WTC11 (cell line): ENCODE data around the gene LEFTY1. TPM values are rescaled to one million over a fixed set of nuclear protein-coding genes. Genes with fewer than 3 reads are reported as not detected.
A peak's percentile ranks its signal among the peaks of the same experiment; 100 is the strongest.

ENCODE experiments used
- ATAC-seq: fragments of 200-7000 bp; cut with Tn5 transposase; 2 replicates; pipeline ENCODE4 v1.10.0; 2021; ENCODE audit warnings: mild to moderate bottlenecking, moderate library complexity
- Bru-seq: library from RNA; stranded (reverse); fragments of 400-500 nt; gene quantifications from one replicate; lab custom pipeline; 2021; lab: Mats Ljungman, UMichigan
- CTCF ChIA-PET: fragments of 300-600 bp; sonication (Branson Sonifier 250); formaldehyde crosslinking; loops from one replicate; lab custom pipeline; 2021; ENCODE audit warnings: antibody characterized with exemption; lab: Charles Lee
- POLR2A ChIA-PET: fragments of 350-600 bp; sonication (Branson Sonifier 250); formaldehyde crosslinking; loops from one replicate; lab custom pipeline; 2021; ENCODE audit warnings: antibody characterized with exemption; lab: Charles Lee
- DNase-seq: peaks from one replicate; pipeline ENCODE4 v3.0.0; 2021; ENCODE audit warnings: low spot score
- H3K27ac Mint-ChIP-seq: 2 replicates; pipeline ENCODE4 v1.8.0; 2021; ENCODE audit warnings: mixed read lengths
- H3K27me3 Mint-ChIP-seq: 2 replicates; pipeline ENCODE4 v1.8.0; 2021; ENCODE audit warnings: low read depth, mild to moderate bottlenecking, moderate library complexity, mixed read lengths
- H3K36me3 Mint-ChIP-seq: 2 replicates; pipeline ENCODE4 v1.8.0; 2021; ENCODE audit warnings: mixed read lengths
- H3K4me1 Mint-ChIP-seq: 2 replicates; pipeline ENCODE4 v1.8.0; 2022; ENCODE audit warnings: mixed read lengths
- H3K4me3 Mint-ChIP-seq: 2 replicates; pipeline ENCODE4 v1.8.0; 2021; ENCODE audit warnings: mild to moderate bottlenecking, moderate library complexity, mixed read lengths
- H3K9me3 Mint-ChIP-seq: 2 replicates; pipeline ENCODE4 v1.8.0; 2021; ENCODE audit warnings: mixed read lengths
- ELF4 ChIP-seq: sonication (generic); formaldehyde crosslinking; IDR thresholded peaks from 2 replicates; pipeline ENCODE4 v1.8.1; 2022; ENCODE audit warnings: low read depth, mild to moderate bottlenecking, moderate library complexity, missing genetic modification reagents
- ETV6 ChIP-seq: sonication (generic); formaldehyde crosslinking; IDR thresholded peaks from 2 replicates; pipeline ENCODE4 v1.8.1; 2022; ENCODE audit warnings: mild to moderate bottlenecking, missing genetic modification reagents
- GRHL2 ChIP-seq: fragments of 250-450 bp; sonication (Bioruptor Pico); IDR thresholded peaks from 2 replicates; pipeline ENCODE4 v1.8.0; 2022; ENCODE audit warnings: mild to moderate bottlenecking, moderate library complexity; ENCODE audit not compliant: insufficient replicate concordance, severe bottlenecking
- GTF2I ChIP-seq: fragments of 250-450 bp; sonication (Bioruptor Pico); conservative IDR thresholded peaks from 2 replicates; pipeline ENCODE4 v1.4.0; 2021; ENCODE audit warnings: mild to moderate bottlenecking
- JAZF1 ChIP-seq: fragments of 250-450 bp; sonication (Bioruptor Pico); IDR thresholded peaks from 2 replicates; pipeline ENCODE4 v1.9.0; 2021; ENCODE audit warnings: moderate library complexity, mild to moderate bottlenecking, inconsistent platforms
- KAT7 ChIP-seq: sonication (generic); formaldehyde crosslinking; IDR thresholded peaks from 2 replicates; pipeline ENCODE4 v1.8.1; 2023; ENCODE audit warnings: missing genetic modification reagents, mild to moderate bottlenecking, borderline replicate concordance
- NFATC4 ChIP-seq: fragments of 250-450 bp; sonication (Bioruptor Pico); IDR thresholded peaks from 2 replicates; pipeline ENCODE4 v1.9.0; 2021; ENCODE audit warnings: mild to moderate bottlenecking
- RORB ChIP-seq: fragments of 250-450 bp; sonication (Bioruptor Pico); IDR thresholded peaks from 2 replicates; pipeline ENCODE4 v1.9.0; 2021; ENCODE audit warnings: mild to moderate bottlenecking
- TP53 ChIP-seq: sonication (generic); formaldehyde crosslinking; IDR thresholded peaks from 2 replicates; pipeline ENCODE4 v1.8.1; 2023; ENCODE audit warnings: mild to moderate bottlenecking, missing genetic modification reagents
- ZBTB21 ChIP-seq: sonication (generic); formaldehyde crosslinking; IDR thresholded peaks from 2 replicates; pipeline ENCODE4 v1.8.1; 2023; ENCODE audit warnings: mild to moderate bottlenecking, missing genetic modification reagents, borderline replicate concordance
- long read RNA-seq, 3 experiments: library from RNA in 1 of 3; library from capped mRNA in 1 of 3; library from polyadenylated mRNA in 1 of 3; unstranded in 2 of 3; stranded (forward) in 1 of 3; transcript quantifications; one replicate each; pipeline ENCODE4 v2.0.0, GENCODE V29; 2021
- total RNA-seq: library from RNA; stranded (reverse); gene quantifications from 3 replicates; pipeline ENCODE4 v1.2.3, GENCODE V29; 2021
- TF ChIP-seq, protein P1 (sequence below): sonication (generic); formaldehyde crosslinking; IDR thresholded peaks from 2 replicates; pipeline ENCODE4 v1.8.1; 2022; ENCODE audit warnings: low read depth, missing genetic modification reagents, borderline replicate concordance
- TF ChIP-seq, protein P2 (sequence below): sonication (generic); formaldehyde crosslinking; conservative IDR thresholded peaks from 2 replicates; pipeline ENCODE4 v1.8.1; 2022; ENCODE audit warnings: mild to moderate bottlenecking, missing genetic modification reagents
- TF ChIP-seq, protein P3 (sequence below): sonication (generic); formaldehyde crosslinking; conservative IDR thresholded peaks from 2 replicates; pipeline ENCODE4 v1.8.1; 2023; ENCODE audit warnings: mild to moderate bottlenecking, low read depth, missing genetic modification reagents, moderate library complexity
- TF ChIP-seq, protein P4 (sequence below): sonication (generic); formaldehyde crosslinking; IDR thresholded peaks from 2 replicates; pipeline ENCODE4 v1.8.1; 2022; ENCODE audit warnings: mild to moderate bottlenecking, moderate library complexity, missing genetic modification reagents
- TF ChIP-seq, protein P5 (sequence below): sonication (generic); formaldehyde crosslinking; IDR thresholded peaks from 2 replicates; pipeline ENCODE4 v1.8.1; 2022; ENCODE audit warnings: mild to moderate bottlenecking, missing genetic modification reagents, moderate library complexity, borderline replicate concordance
- TF ChIP-seq, protein P6 (sequence below): sonication (generic); formaldehyde crosslinking; IDR thresholded peaks from 2 replicates; pipeline ENCODE4 v1.8.1; 2022; ENCODE audit warnings: low read depth, mild to moderate bottlenecking, moderate library complexity, missing genetic modification reagents, borderline replicate concordance
- TF ChIP-seq, protein P7 (sequence below): sonication (generic); formaldehyde crosslinking; IDR thresholded peaks from 2 replicates; pipeline ENCODE4 v1.8.0; 2022; ENCODE audit warnings: mild to moderate bottlenecking, missing genetic modification reagents

LEFTY1 gene, protein sequence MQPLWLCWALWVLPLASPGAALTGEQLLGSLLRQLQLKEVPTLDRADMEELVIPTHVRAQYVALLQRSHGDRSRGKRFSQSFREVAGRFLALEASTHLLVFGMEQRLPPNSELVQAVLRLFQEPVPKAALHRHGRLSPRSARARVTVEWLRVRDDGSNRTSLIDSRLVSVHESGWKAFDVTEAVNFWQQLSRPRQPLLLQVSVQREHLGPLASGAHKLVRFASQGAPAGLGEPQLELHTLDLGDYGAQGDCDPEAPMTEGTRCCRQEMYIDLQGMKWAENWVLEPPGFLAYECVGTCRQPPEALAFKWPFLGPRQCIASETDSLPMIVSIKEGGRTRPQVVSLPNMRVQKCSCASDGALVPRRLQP
- 47.0 to 52.9 TPM (median 49.0 TPM) in 3 replicates for total RNA-seq
- percentile 87 among the genes with signal in this experiment for Bru-seq, nascent RNA
- long read RNA-seq, experiment 1, transcript LEFTY1-201 (4 exons, 1,626 nt), result major isoform, 149 of 171 reads
- long read RNA-seq, experiment 1, partial matches to known transcripts, result 10 of 171 reads
- long read RNA-seq, experiment 1, other reads (novel, unspliced or antisense), result 12 of 171 reads
- long read RNA-seq, experiment 2, transcript LEFTY1-201 (4 exons, 1,626 nt), result major isoform, 48 of 64 reads
- long read RNA-seq, experiment 2, partial matches to known transcripts, result 14 of 64 reads
- long read RNA-seq, experiment 2, other reads (novel, unspliced or antisense), result 2 of 64 reads
- long read RNA-seq, experiment 3, partial matches to known transcripts, result 0 of 2 reads
- long read RNA-seq, experiment 3, other reads (novel, unspliced or antisense), result 2 of 2 reads

DNA sequence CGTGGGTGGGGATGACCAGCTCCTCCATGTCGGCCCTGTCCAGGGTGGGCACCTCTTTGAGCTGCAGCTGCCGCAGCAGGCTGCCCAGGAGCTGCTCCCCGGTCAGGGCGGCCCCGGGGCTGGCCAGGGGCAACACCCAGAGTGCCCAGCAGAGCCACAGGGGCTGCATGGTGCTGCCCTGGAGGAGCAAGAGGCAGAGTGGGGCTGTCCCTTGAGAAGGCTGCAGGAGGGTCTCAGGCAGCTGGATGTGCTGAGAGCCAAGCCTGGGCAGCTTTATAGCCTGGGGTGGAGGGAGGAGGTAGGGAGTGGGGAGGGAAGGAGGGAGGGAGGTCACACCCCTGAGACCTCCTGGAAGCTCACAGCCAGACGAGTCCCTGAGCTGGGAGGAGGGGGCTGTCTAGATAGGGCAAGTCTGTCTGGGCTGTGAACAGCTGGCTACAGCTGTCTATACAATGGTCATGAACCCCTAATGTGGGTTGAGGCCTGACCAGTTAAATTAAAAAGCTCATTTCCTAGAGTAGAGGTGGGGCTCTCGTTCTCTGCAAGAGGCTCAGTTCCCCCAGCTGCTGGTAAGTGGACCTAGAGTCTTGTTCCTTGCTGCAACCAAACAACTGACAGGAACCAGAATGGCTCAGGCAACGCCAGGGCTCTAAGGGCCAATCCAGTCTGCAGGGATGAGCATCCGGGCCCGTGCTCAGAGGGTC lies at the start of gene LEFTY1:
TSS of gene LEFTY1 (minus strand) at position 249 of the 704 bp plus-strand sequence. CDS start at position 169, 80 bp downstream.
- H3K4me3 Mint-ChIP-seq, result peak within 1 kb of the TSS; percentile 69
- ChIA-PET CTCF (interaction anchor here (0.7 to 4.3 kb wide), 11 partner anchors 9 to 414 kb away, joined by 3 to 21 read pairs (median 6); no protein-coding TSS in a partner anchor), POLR2A (interaction anchor here (0.5 to 1.5 kb wide), 7 partner anchors 8 to 402 kb away, joined by 3 to 5 read pairs (median 3); partner anchors contain the start of gene PYCR2)
- peak within 1 kb of the TSS; percentile 78 for H3K27ac Mint-ChIP-seq
- H3K27me3 Mint-ChIP-seq, result no peaks in the 10 kb centered on the region; the same call in 1 of the 2 replicates
- TF ChIP-seq NFATC4 (CRISPR knock-in tag), result no peak
- 0 out of 2 replicates have a peak, but pooled peaks have one; percentile 25 for TF ChIP-seq TP53 (CRISPR knock-in tag)
- TF ChIP-seq ETV6 (CRISPR knock-in tag), result no peak
- TF ChIP-seq, protein P1, sequence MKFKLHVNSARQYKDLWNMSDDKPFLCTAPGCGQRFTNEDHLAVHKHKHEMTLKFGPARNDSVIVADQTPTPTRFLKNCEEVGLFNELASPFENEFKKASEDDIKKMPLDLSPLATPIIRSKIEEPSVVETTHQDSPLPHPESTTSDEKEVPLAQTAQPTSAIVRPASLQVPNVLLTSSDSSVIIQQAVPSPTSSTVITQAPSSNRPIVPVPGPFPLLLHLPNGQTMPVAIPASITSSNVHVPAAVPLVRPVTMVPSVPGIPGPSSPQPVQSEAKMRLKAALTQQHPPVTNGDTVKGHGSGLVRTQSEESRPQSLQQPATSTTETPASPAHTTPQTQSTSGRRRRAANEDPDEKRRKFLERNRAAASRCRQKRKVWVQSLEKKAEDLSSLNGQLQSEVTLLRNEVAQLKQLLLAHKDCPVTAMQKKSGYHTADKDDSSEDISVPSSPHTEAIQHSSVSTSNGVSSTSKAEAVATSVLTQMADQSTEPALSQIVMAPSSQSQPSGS (CRISPR knock-in tag), result no peak
- TF ChIP-seq, protein P2, sequence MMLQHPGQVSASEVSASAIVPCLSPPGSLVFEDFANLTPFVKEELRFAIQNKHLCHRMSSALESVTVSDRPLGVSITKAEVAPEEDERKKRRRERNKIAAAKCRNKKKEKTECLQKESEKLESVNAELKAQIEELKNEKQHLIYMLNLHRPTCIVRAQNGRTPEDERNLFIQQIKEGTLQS (CRISPR knock-in tag), result no peak
- TF ChIP-seq, protein P3, sequence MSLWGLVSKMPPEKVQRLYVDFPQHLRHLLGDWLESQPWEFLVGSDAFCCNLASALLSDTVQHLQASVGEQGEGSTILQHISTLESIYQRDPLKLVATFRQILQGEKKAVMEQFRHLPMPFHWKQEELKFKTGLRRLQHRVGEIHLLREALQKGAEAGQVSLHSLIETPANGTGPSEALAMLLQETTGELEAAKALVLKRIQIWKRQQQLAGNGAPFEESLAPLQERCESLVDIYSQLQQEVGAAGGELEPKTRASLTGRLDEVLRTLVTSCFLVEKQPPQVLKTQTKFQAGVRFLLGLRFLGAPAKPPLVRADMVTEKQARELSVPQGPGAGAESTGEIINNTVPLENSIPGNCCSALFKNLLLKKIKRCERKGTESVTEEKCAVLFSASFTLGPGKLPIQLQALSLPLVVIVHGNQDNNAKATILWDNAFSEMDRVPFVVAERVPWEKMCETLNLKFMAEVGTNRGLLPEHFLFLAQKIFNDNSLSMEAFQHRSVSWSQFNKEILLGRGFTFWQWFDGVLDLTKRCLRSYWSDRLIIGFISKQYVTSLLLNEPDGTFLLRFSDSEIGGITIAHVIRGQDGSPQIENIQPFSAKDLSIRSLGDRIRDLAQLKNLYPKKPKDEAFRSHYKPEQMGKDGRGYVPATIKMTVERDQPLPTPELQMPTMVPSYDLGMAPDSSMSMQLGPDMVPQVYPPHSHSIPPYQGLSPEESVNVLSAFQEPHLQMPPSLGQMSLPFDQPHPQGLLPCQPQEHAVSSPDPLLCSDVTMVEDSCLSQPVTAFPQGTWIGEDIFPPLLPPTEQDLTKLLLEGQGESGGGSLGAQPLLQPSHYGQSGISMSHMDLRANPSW (CRISPR knock-in tag), result no peak
- TF ChIP-seq, protein P4, sequence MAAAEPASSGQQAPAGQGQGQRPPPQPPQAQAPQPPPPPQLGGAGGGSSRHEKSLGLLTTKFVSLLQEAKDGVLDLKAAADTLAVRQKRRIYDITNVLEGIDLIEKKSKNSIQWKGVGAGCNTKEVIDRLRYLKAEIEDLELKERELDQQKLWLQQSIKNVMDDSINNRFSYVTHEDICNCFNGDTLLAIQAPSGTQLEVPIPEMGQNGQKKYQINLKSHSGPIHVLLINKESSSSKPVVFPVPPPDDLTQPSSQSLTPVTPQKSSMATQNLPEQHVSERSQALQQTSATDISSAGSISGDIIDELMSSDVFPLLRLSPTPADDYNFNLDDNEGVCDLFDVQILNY (CRISPR knock-in tag), result no peak
- TF ChIP-seq RORB (CRISPR knock-in tag), result no peak
- TF ChIP-seq KAT7 (CRISPR knock-in tag), result peak; percentile 25; the same call in 1 of the 2 replicates
- TF ChIP-seq GTF2I, result no peak
- TF ChIP-seq ZBTB21 (CRISPR knock-in tag), result 0 out of 2 replicates have a peak, but pooled peaks have one; percentile 18
- TF ChIP-seq, protein P5, sequence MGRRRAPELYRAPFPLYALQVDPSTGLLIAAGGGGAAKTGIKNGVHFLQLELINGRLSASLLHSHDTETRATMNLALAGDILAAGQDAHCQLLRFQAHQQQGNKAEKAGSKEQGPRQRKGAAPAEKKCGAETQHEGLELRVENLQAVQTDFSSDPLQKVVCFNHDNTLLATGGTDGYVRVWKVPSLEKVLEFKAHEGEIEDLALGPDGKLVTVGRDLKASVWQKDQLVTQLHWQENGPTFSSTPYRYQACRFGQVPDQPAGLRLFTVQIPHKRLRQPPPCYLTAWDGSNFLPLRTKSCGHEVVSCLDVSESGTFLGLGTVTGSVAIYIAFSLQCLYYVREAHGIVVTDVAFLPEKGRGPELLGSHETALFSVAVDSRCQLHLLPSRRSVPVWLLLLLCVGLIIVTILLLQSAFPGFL (CRISPR knock-in tag), result no peak
- TF ChIP-seq ELF4 (CRISPR knock-in tag), result no peak
- TF ChIP-seq, protein P6, sequence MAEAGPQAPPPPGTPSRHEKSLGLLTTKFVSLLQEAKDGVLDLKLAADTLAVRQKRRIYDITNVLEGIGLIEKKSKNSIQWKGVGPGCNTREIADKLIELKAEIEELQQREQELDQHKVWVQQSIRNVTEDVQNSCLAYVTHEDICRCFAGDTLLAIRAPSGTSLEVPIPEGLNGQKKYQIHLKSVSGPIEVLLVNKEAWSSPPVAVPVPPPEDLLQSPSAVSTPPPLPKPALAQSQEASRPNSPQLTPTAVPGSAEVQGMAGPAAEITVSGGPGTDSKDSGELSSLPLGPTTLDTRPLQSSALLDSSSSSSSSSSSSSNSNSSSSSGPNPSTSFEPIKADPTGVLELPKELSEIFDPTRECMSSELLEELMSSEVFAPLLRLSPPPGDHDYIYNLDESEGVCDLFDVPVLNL (CRISPR knock-in tag), result no peak
- no peak for TF ChIP-seq GRHL2
- TF ChIP-seq, protein P7, sequence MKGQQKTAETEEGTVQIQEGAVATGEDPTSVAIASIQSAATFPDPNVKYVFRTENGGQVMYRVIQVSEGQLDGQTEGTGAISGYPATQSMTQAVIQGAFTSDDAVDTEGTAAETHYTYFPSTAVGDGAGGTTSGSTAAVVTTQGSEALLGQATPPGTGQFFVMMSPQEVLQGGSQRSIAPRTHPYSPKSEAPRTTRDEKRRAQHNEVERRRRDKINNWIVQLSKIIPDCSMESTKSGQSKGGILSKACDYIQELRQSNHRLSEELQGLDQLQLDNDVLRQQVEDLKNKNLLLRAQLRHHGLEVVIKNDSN (CRISPR knock-in tag), result no peak
- TF ChIP-seq JAZF1, result no peak
- H3K9me3 Mint-ChIP-seq, result no peaks in the 10 kb centered on the region
- H3K36me3 Mint-ChIP-seq, result 0 out of 2 replicates have a peak, but pooled peaks cover 4% of the 10 kb centered on the region
- H3K4me1 Mint-ChIP-seq, result peaks cover 43% of the 10 kb centered on the region
- DNase-seq, result peak; percentile 42
- ATAC-seq, result peak; percentile 50
